Measurements from ENCODE around the gene WASF1.
"Not testable (repeated sequence)": the region's sequence is repeated elsewhere in the genome, so short reads cannot be mapped to it uniquely, and the experiment has no call there.

Gene WASF1

DNA sequence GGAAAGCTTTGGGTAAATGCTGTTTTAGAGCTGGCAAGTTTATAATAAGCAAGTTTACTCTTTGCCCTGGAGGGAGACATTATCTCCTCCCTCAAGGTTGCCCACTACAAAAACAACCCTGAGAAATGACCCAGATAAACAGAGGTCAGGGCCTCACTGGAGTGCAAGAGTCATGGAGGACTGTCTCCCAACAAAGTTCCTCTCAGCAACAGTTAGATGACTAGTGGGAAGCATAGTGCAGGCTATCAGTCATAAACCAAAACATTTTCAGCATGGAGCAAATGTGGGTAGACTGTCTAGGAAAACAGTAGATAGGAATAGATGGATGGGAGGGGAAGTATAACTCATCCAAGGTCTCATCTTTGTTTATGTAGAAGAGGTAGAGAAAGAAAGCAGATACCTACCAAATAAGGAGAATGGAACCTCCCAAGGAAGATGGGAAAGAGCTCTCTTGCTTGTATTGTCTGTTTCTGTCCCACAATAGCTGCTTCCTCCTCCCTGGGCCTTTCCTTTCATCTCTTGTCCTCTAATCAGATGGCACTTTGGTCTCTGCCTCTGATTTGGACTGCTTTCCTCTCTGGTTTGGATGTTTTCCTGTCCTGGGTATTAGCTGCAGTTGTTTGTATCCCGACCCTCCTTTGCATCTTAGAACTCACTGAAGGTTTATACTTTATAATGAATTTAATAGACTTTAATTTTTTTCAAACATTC is 95.4 kb downstream of the WASF1 start:
- Histone ChIP-seq H3K4me1 (ENCODE audit: control insufficient read depth, insufficient read depth, low read length) (no peaks in the 10 kb centered on the region), H3K9me3 (replicated peaks; ENCODE audit: low read length) (no peaks in the 10 kb centered on the region), H3K9ac (ENCODE audit: low read depth, low read length) (no peak overlapping the region), H3K36me3 (ENCODE audit: insufficient read depth, low read length) (no peaks in the 10 kb centered on the region), H3K27me3 (ENCODE audit: control insufficient read depth, insufficient read depth, low read length) (no peaks in the 10 kb centered on the region), H3K4me3 (ENCODE audit: low read length) (no peak overlapping the region), H3K4me2 (ENCODE audit: low read length) (no peak overlapping the region)

DNA sequence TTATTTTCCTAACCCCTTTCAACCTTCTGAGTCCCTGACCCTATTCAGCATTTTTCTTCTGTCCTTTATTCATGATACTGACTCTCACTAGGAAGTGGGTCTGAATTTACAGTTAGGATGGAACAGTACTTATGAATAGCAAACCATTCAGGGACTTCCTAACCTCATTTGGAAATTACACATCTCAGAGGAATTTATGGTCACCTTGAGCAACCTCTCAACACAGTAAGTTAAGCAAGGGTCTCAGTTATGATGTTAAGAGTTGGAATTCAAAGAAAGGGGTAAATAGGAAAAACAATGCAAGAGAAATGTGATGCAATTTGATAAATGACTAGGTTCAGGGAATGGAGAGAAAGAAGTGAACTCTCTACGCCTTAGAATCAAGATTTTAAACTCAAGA is 104.1 kb downstream of the WASF1 start:
- Histone ChIP-seq H3K4me3 (ENCODE audit: low read length) (no peak overlapping the region), H3K4me2 (ENCODE audit: low read length) (no peak overlapping the region), H3K9me3 (replicated peaks; ENCODE audit: low read length) (no peaks in the 10 kb centered on the region), H3K9ac (ENCODE audit: low read depth, low read length) (no peak overlapping the region), H3K4me1 (ENCODE audit: control insufficient read depth, insufficient read depth, low read length) (no peaks in the 10 kb centered on the region), H3K27me3 (ENCODE audit: control insufficient read depth, insufficient read depth, low read length) (no peaks in the 10 kb centered on the region), H3K36me3 (ENCODE audit: insufficient read depth, low read length) (no peaks in the 10 kb centered on the region)

DNA sequence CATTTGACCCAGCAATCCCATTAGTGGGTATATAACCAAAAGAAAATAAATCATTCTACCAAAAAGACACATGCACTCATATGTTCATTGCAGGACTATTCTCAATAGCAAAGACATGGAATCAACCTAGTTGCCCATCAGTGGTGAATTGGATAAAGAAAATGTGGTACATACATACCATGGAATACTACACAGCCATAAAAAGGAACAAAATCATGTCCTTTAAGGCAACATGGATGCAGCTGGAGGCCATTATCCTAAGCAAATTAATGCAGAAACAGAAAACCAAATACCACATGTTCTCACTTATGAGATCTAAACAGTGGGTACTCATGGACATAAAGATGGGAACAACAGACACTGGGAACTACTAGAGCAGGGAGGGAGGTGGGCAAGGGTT is 106.0 kb downstream of the WASF1 start:
- not testable (repeated sequence) for H3K9me3 ChIP-seq (replicated peaks; ENCODE audit: low read length); H3K4me3 ChIP-seq (ENCODE audit: low read length); H3K36me3 ChIP-seq (ENCODE audit: insufficient read depth, low read length); H3K27me3 ChIP-seq (ENCODE audit: control insufficient read depth, insufficient read depth, low read length); H3K9ac ChIP-seq (ENCODE audit: low read depth, low read length); H3K4me2 ChIP-seq (ENCODE audit: low read length); H3K4me1 ChIP-seq (ENCODE audit: control insufficient read depth, insufficient read depth, low read length)

DNA sequence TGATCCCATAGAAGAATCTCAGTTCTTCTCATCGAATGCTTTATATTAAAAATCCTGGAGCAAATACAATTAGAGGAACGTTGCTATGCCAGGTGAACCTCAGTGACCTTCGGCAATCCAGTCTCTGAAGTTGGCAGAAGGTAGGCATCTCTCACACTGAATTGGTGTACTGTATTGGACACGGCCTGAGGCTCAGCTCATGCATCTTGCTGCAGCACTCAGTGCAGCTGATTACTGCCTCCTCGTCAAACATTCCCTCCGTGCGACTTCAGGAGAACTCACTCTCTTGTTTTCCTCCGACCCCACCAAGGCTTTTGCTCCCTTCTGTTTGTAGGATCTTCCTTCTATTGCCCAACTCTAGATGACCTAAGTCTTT is 110.9 kb downstream of the WASF1 start:
- H3K4me2 ChIP-seq (ENCODE audit: low read length): no peak overlapping the region
- no peaks in the 10 kb centered on the region for H3K9me3 ChIP-seq (replicated peaks; ENCODE audit: low read length)
- H3K9ac ChIP-seq (ENCODE audit: low read depth, low read length): no peak overlapping the region
- no peaks in the 10 kb centered on the region for H3K4me1 ChIP-seq (ENCODE audit: control insufficient read depth, insufficient read depth, low read length)
- H3K4me3 ChIP-seq (ENCODE audit: low read length): no peak overlapping the region
- peaks cover 38% of the 10 kb centered on the region for H3K27me3 ChIP-seq (ENCODE audit: control insufficient read depth, insufficient read depth, low read length)
- H3K36me3 ChIP-seq (ENCODE audit: insufficient read depth, low read length): no peaks in the 10 kb centered on the region

DNA sequence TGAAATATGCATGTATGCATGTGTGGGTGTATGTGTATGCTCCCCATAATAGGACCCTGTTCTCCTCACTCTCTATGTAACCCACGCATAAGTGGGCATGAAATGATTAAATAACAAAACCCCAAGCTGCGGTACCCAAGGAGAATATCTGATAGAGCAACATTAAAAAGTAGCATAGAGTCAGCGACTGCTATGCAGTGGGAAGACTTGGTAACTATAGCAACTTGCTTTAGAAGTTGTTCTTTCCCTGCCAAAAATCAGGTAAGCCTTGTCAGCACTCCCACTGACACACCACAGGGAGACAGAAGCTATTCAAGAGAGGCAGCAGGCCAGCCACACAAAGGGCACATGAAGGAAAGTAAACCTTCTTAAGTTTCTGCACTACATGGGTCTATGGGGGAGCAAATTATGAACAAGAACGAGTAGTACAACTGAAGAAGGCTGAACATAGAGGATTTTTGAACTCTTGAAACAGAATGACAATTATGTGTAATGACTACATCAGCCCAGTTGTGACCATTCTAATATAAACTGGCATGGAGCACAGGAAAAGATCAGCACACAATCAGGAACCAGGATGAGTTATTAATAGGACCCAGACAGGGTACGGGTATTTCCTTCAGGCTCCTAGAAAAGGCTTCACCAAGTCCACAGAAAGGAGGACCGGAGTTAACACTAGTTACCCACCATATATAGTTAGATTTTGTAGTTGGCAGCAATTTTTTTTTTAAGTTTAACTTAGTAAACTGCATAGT is 111.5 kb downstream of the WASF1 start:
- Histone ChIP-seq H3K4me2 (ENCODE audit: low read length) (no peak overlapping the region), H3K27me3 (ENCODE audit: control insufficient read depth, insufficient read depth, low read length) (peaks cover 44% of the 10 kb centered on the region), H3K9ac (ENCODE audit: low read depth, low read length) (no peak overlapping the region), H3K4me3 (ENCODE audit: low read length) (no peak overlapping the region), H3K9me3 (replicated peaks; ENCODE audit: low read length) (no peaks in the 10 kb centered on the region), H3K4me1 (ENCODE audit: control insufficient read depth, insufficient read depth, low read length) (no peaks in the 10 kb centered on the region), H3K36me3 (ENCODE audit: insufficient read depth, low read length) (no peaks in the 10 kb centered on the region)

DNA sequence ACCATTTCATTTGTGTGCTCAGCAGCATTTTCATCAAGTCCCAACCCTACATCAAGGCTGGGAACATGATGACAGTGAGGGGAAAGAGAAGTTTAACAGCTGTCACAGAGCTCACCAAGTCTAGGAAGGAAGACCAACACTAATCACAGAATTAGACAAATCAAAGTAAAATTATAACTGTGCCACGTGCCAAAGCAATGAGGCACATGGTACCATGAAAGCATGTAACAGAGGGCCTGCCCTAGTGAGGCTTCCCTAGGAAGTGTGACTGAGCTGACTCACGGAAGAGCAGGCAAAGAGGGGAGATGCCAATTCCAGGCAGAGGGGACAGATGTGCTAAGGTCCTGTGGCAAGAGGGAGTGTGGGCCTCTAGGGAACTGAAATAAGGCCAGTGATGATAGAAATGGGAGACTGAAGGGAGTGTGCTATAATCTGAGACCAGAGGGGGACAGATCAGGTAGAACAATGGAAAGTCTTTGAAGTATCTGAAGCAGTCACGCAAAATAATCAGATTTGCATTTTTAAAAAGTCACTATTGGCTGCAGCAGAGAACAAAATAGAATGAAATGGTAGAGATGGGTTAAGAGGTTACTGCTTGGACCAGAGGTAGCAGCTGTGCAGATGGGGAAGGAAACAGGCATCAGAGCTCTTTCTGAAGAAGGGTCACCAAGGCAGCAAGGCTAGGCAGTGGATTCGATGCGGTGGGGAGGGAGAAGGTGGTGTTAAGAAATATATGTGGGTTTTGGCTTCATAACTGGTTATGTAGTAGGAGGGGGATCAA is 114.5 kb downstream of the WASF1 start:
- Histone ChIP-seq H3K4me2 (ENCODE audit: low read length) (no peak overlapping the region), H3K9me3 (replicated peaks; ENCODE audit: low read length) (no peaks in the 10 kb centered on the region), H3K4me1 (ENCODE audit: control insufficient read depth, insufficient read depth, low read length) (no peaks in the 10 kb centered on the region), H3K9ac (ENCODE audit: low read depth, low read length) (no peak overlapping the region), H3K27me3 (ENCODE audit: control insufficient read depth, insufficient read depth, low read length) (peaks cover 74% of the 10 kb centered on the region), H3K4me3 (ENCODE audit: low read length) (no peak overlapping the region), H3K36me3 (ENCODE audit: insufficient read depth, low read length) (no peaks in the 10 kb centered on the region)

DNA sequence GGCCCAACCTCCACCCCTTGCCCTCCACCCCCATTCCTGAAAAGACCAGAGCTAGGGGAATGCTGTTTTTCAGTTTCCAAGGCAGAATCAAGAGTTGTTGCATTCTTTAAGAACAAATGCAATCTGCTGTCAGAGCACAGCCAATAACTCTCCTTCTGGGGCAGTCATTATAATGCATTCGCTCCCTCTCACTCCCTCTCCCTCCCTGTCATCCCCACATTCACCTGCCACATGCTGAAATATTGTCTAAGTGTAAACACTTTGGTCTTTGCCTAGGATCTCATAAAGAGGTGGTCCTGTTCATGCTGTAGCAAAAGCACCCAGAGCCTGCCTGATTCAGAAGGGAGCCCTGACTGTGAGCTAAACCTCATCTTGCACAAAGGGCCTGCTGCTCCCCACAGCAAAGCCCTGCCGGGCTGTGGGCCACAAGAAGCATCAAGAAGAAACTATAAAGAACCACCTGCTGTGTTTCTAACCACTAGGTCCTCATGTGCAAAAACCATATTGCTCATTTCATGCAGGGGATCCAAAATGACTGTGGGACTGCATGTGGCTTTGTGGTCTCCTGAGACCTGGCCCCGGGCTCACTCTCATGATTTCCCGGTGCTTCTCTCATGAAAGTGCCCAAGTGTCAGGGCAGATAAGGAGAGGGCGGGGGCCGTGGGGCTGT is 115.7 kb downstream of the WASF1 start:
- Histone ChIP-seq H3K4me1 (ENCODE audit: control insufficient read depth, insufficient read depth, low read length) (no peaks in the 10 kb centered on the region), H3K4me2 (ENCODE audit: low read length) (no peak overlapping the region), H3K4me3 (ENCODE audit: low read length) (no peak overlapping the region), H3K36me3 (ENCODE audit: insufficient read depth, low read length) (no peaks in the 10 kb centered on the region), H3K9ac (ENCODE audit: low read depth, low read length) (no peak overlapping the region), H3K27me3 (ENCODE audit: control insufficient read depth, insufficient read depth, low read length) (peaks cover 78% of the 10 kb centered on the region), H3K9me3 (replicated peaks; ENCODE audit: low read length) (no peaks in the 10 kb centered on the region)

DNA sequence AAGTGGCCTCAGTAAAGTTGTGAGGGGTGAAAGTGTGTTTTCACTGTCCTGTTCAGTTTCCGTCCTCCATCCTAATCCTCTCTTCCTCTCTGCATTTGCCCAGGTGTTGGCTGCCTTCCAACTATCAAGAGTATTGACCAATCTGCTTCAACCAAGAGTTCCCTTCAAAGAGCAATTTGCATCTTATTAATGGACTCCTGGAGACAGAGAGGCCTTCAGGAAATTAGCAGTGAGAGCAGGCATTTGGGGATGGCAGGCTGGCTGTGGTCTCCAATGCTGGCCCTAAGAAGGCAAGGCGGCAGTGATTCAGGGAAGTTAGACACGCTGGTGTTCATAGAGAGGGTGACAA is 124.1 kb downstream of the WASF1 start:
- no peaks in the 10 kb centered on the region for H3K36me3 ChIP-seq (ENCODE audit: insufficient read depth, low read length)
- no peaks in the 10 kb centered on the region for H3K4me1 ChIP-seq (ENCODE audit: control insufficient read depth, insufficient read depth, low read length)
- no peak overlapping the region for H3K9ac ChIP-seq (ENCODE audit: low read depth, low read length)
- no peaks in the 10 kb centered on the region for H3K9me3 ChIP-seq (replicated peaks; ENCODE audit: low read length)
- peaks cover 60% of the 10 kb centered on the region for H3K27me3 ChIP-seq (ENCODE audit: control insufficient read depth, insufficient read depth, low read length)
- no peak overlapping the region for H3K4me3 ChIP-seq (ENCODE audit: low read length)
- H3K4me2 ChIP-seq (ENCODE audit: low read length): no peak overlapping the region

DNA sequence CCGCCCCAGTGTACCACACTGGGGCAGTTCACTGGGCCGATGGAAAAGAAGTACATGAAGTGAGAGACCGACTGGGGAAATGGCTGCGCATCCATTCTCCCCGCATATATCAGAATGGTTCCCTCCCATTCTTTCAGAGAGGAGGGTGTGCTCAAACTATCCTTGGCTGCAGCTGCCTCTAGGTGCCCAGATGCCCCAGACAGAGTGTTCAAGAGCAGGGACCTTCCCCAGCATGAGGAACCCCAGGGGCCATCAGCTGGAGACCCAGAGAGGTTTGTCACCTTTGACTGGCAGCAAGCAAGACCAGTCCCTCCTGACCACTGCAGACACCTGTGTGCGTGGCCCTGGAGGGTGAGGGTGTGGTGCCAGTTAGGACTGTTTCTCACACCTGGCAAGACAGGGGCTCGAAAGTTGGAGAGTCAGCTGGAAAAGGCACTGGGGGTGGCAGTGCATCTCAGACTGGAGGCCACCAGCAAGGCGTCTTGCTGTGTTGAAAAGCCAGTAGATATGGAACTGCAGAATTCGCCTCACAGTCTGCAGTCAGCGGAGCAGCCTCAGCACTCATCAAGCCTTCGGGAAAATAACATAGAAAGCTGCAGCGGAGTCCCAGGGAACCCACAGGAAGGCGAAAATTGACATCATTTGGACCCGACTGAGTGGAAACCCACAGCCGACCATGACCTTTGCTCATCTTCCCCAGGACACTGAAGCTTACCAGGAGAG is 124.6 kb downstream of the WASF1 start:
- peaks cover 60% of the 10 kb centered on the region for H3K27me3 ChIP-seq (ENCODE audit: control insufficient read depth, insufficient read depth, low read length)
- no peak overlapping the region for H3K9ac ChIP-seq (ENCODE audit: low read depth, low read length)
- no peaks in the 10 kb centered on the region for H3K4me1 ChIP-seq (ENCODE audit: control insufficient read depth, insufficient read depth, low read length)
- H3K9me3 ChIP-seq (replicated peaks; ENCODE audit: low read length): no peaks in the 10 kb centered on the region
- no peak overlapping the region for H3K4me2 ChIP-seq (ENCODE audit: low read length)
- H3K4me3 ChIP-seq (ENCODE audit: low read length): no peak overlapping the region
- no peaks in the 10 kb centered on the region for H3K36me3 ChIP-seq (ENCODE audit: insufficient read depth, low read length)

DNA sequence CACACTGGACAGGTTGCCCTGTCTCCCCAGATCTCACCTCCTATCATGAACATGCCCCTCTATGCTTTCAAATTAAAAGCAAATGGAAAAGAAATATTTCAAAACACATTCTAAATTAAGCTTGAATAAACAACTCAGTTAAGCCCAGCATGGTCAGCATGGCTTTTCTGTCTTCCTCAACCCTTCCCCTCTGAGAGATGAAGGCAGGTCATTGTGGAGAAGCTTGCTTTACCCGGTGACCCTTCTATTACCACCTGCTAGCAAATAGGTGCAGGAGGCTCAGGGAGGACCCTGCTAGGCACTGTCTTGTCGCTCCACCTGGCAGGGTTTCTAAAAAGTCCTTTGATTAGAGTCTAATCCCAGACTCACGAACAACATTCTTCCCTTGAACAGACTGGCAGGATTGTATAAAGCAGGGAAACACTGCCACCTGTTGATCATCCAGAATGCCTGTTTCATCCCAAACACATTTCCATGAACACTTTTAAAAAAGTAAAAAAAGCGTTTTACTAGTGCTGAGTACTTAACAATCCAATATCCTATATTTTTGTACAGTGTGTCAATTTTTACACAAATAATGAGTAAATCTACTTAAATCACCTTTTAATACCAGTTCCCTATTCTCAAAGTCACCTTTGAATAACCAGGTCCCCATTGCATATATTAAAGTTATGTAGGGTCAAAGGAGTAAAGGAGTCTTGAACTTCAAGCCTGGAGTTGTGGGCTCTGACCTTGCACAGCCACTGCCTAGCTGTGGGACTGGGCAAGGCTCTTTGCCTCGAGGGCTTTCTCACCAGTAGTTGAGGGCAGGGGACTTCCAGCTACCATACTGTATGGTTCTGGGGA is 125.9 kb downstream of the WASF1 start:
- H3K9me3 ChIP-seq (replicated peaks; ENCODE audit: low read length): no peaks in the 10 kb centered on the region
- peaks cover 56% of the 10 kb centered on the region for H3K27me3 ChIP-seq (ENCODE audit: control insufficient read depth, insufficient read depth, low read length)
- no peak overlapping the region for H3K4me3 ChIP-seq (ENCODE audit: low read length)
- no peak overlapping the region for H3K4me2 ChIP-seq (ENCODE audit: low read length)
- H3K36me3 ChIP-seq (ENCODE audit: insufficient read depth, low read length): no peaks in the 10 kb centered on the region
- no peaks in the 10 kb centered on the region for H3K4me1 ChIP-seq (ENCODE audit: control insufficient read depth, insufficient read depth, low read length)
- no peak overlapping the region for H3K9ac ChIP-seq (ENCODE audit: low read depth, low read length)
